WTC11 (cell line): ENCODE data around the gene CRAMP1. TPM values are rescaled to one million over a fixed set of nuclear protein-coding genes. Genes with fewer than 3 reads are reported as not detected.

Experiments used
- ATAC-seq: fragments of 200-7000 bp; cut with Tn5 transposase; 2 replicates; pipeline ENCODE4 v1.10.0; 2021; ENCODE audit warnings: mild to moderate bottlenecking, moderate library complexity
- CTCF ChIA-PET: fragments of 300-600 bp; sonication (Branson Sonifier 250); formaldehyde crosslinking; loops from one replicate; lab custom pipeline; 2021; ENCODE audit warnings: antibody characterized with exemption; lab: Charles Lee
- POLR2A ChIA-PET: fragments of 350-600 bp; sonication (Branson Sonifier 250); formaldehyde crosslinking; loops from one replicate; lab custom pipeline; 2021; ENCODE audit warnings: antibody characterized with exemption; lab: Charles Lee
- DNase-seq: peaks from one replicate; pipeline ENCODE4 v3.0.0; 2021; ENCODE audit warnings: low spot score
- H3K27ac Mint-ChIP-seq: 2 replicates; pipeline ENCODE4 v1.8.0; 2021; ENCODE audit warnings: mixed read lengths
- H3K27me3 Mint-ChIP-seq: 2 replicates; pipeline ENCODE4 v1.8.0; 2021; ENCODE audit warnings: low read depth, mild to moderate bottlenecking, moderate library complexity, mixed read lengths
- H3K36me3 Mint-ChIP-seq: 2 replicates; pipeline ENCODE4 v1.8.0; 2021; ENCODE audit warnings: mixed read lengths
- H3K4me1 Mint-ChIP-seq: 2 replicates; pipeline ENCODE4 v1.8.0; 2022; ENCODE audit warnings: mixed read lengths
- H3K4me3 Mint-ChIP-seq: 2 replicates; pipeline ENCODE4 v1.8.0; 2021; ENCODE audit warnings: mild to moderate bottlenecking, moderate library complexity, mixed read lengths
- H3K9me3 Mint-ChIP-seq: 2 replicates; pipeline ENCODE4 v1.8.0; 2021; ENCODE audit warnings: mixed read lengths
- AR ChIP-seq: fragments of 250-450 bp; sonication (Bioruptor Pico); IDR thresholded peaks from 2 replicates; pipeline ENCODE4 v1.9.0; 2021; ENCODE audit warnings: mild to moderate bottlenecking
- ATF1 ChIP-seq: sonication (generic); formaldehyde crosslinking; IDR thresholded peaks from 2 replicates; pipeline ENCODE4 v1.8.1; 2023; ENCODE audit warnings: mild to moderate bottlenecking, moderate library complexity, missing genetic modification reagents
- CREM ChIP-seq: sonication (generic); formaldehyde crosslinking; IDR thresholded peaks from 2 replicates; pipeline ENCODE4 v1.8.1; 2022; ENCODE audit warnings: mild to moderate bottlenecking, missing genetic modification reagents, moderate library complexity
- ETV6 ChIP-seq: sonication (generic); formaldehyde crosslinking; IDR thresholded peaks from 2 replicates; pipeline ENCODE4 v1.8.1; 2022; ENCODE audit warnings: mild to moderate bottlenecking, missing genetic modification reagents
- GTF2I ChIP-seq: fragments of 250-450 bp; sonication (Bioruptor Pico); conservative IDR thresholded peaks from 2 replicates; pipeline ENCODE4 v1.4.0; 2021; ENCODE audit warnings: mild to moderate bottlenecking
- JAZF1 ChIP-seq: fragments of 250-450 bp; sonication (Bioruptor Pico); IDR thresholded peaks from 2 replicates; pipeline ENCODE4 v1.9.0; 2021; ENCODE audit warnings: moderate library complexity, mild to moderate bottlenecking, inconsistent platforms
- KAT7 ChIP-seq: sonication (generic); formaldehyde crosslinking; IDR thresholded peaks from 2 replicates; pipeline ENCODE4 v1.8.1; 2023; ENCODE audit warnings: missing genetic modification reagents, mild to moderate bottlenecking, borderline replicate concordance
- MYBL2 ChIP-seq: sonication (generic); formaldehyde crosslinking; IDR thresholded peaks from 2 replicates; pipeline ENCODE4 v1.8.1; 2023; ENCODE audit warnings: mild to moderate bottlenecking, moderate library complexity, missing genetic modification reagents
- NFE2L1 ChIP-seq: sonication (generic); formaldehyde crosslinking; IDR thresholded peaks from 2 replicates; pipeline ENCODE4 v1.8.1; 2023; ENCODE audit warnings: missing genetic modification reagents
- NR1H2 ChIP-seq: sonication (generic); formaldehyde crosslinking; IDR thresholded peaks from 2 replicates; pipeline ENCODE4 v1.9.0; 2021; ENCODE audit warnings: mild to moderate bottlenecking, moderate library complexity, missing genetic modification reagents
- SP1 ChIP-seq: sonication (generic); formaldehyde crosslinking; conservative IDR thresholded peaks from 2 replicates; pipeline ENCODE4 v1.8.1; 2022; ENCODE audit warnings: missing genetic modification reagents
- TCF7 ChIP-seq: sonication (generic); formaldehyde crosslinking; IDR thresholded peaks from 2 replicates; pipeline ENCODE4 v1.8.0; 2022; ENCODE audit warnings: mild to moderate bottlenecking, low read depth, missing genetic modification reagents, moderate library complexity
- TP53 ChIP-seq: sonication (generic); formaldehyde crosslinking; IDR thresholded peaks from 2 replicates; pipeline ENCODE4 v1.8.1; 2023; ENCODE audit warnings: mild to moderate bottlenecking, missing genetic modification reagents
- USF2 ChIP-seq: sonication (generic); formaldehyde crosslinking; IDR thresholded peaks from 2 replicates; pipeline ENCODE4 v1.8.1; 2023; ENCODE audit warnings: mild to moderate bottlenecking, missing genetic modification reagents, moderate library complexity
- ZMAT4 ChIP-seq: fragments of 250-450 bp; sonication (Bioruptor Pico); IDR thresholded peaks from 2 replicates; pipeline ENCODE4 v1.9.0; 2021; ENCODE audit warnings: mild to moderate bottlenecking
- ZNF232 ChIP-seq: sonication (generic); formaldehyde crosslinking; IDR thresholded peaks from 2 replicates; pipeline ENCODE4 v1.8.0; 2022; ENCODE audit warnings: mild to moderate bottlenecking, missing genetic modification reagents
- total RNA-seq: library from RNA; stranded (reverse); gene quantifications from 3 replicates; pipeline ENCODE4 v1.2.3, GENCODE V29; 2021
- TF ChIP-seq, protein P1 (sequence below): sonication (generic); formaldehyde crosslinking; IDR thresholded peaks from 2 replicates; pipeline ENCODE4 v1.8.1; 2022; ENCODE audit warnings: low read depth, missing genetic modification reagents, borderline replicate concordance
- TF ChIP-seq, protein P2 (sequence below): sonication (generic); formaldehyde crosslinking; IDR thresholded peaks from 2 replicates; pipeline ENCODE4 v1.8.0; 2022; ENCODE audit warnings: missing genetic modification reagents
- TF ChIP-seq, protein P3 (sequence below): fragments of 250-450 bp; sonication (Bioruptor Pico); IDR thresholded peaks from 2 replicates; pipeline ENCODE4 v1.9.0; 2021; ENCODE audit warnings: moderate library complexity, mild to moderate bottlenecking, inconsistent platforms, borderline replicate concordance

The CRAMP1 gene
- total RNA-seq, 1 experiment from 2014 or later = 27.4 TPM

GRCh38 chr16:1567988-1568387 lies 44.2 kb upstream of the CRAMP1 start:
- no peaks in the 10 kb centered on the region for H3K27me3 Mint-ChIP-seq
- peak overlapping the region; percentile 10; the same call in 1 of the 2 replicates for H3K27ac Mint-ChIP-seq
- CTCF ChIA-PET = no interaction called here
- POLR2A ChIA-PET = interaction anchor here (0.5 kb wide), 1 partner anchor 707 kb away, joined by 3 read pairs; no protein-coding TSS in a partner anchor
- DNase-seq (no peak), ATAC-seq (no peak)
- no peaks in the 10 kb centered on the region for H3K36me3 Mint-ChIP-seq
- H3K4me3 Mint-ChIP-seq = no peak overlapping the region
- H3K9me3 Mint-ChIP-seq = no peaks in the 10 kb centered on the region
- H3K4me1 Mint-ChIP-seq = no peaks in the 10 kb centered on the region
- TF ChIP-seq JAZF1 (CRISPR knock-in tag) (no peak), ATF1 (CRISPR knock-in tag) (no peak)

DNA sequence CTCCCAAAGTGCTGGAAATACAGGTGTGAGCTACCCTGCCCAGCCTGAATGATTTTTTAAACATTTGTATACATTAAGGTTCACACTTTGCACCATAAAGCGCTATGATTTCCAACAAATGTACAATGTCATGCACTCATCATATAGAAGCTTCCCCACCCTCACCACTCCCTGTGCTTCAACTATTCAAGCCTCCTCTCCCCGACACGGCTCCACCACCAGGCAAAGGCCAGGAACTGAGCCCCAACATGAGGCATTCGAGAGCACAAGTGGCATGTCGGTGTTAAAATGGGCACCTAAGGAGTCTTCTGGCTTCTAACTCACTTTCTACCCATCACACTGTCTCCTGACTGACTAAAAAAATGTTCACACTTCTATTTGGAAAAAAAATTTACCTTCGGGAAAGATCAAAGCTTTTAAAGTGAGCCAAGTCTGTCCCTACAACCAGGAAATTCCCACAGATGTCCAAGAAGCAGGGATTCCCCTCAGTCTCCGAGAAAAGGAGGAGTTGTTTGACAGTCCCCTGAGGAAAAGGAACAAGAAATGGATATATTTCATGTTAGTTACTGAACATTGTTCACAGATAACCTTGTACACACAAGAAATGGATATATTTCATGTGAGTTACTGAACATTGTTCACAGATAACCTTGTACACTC lies 41.0 kb upstream of the CRAMP1 start:
- H3K9me3 Mint-ChIP-seq = peaks cover 5% of the 10 kb centered on the region
- TF ChIP-seq ETV6 (CRISPR knock-in tag) (no peak), MYBL2 (CRISPR knock-in tag) (no peak), TCF7 (CRISPR knock-in tag) (no peak), CREM (CRISPR knock-in tag) (no peak), AR (no peak), ZMAT4 (no peak), ZNF232 (no peak)
- TF ChIP-seq, protein P1, sequence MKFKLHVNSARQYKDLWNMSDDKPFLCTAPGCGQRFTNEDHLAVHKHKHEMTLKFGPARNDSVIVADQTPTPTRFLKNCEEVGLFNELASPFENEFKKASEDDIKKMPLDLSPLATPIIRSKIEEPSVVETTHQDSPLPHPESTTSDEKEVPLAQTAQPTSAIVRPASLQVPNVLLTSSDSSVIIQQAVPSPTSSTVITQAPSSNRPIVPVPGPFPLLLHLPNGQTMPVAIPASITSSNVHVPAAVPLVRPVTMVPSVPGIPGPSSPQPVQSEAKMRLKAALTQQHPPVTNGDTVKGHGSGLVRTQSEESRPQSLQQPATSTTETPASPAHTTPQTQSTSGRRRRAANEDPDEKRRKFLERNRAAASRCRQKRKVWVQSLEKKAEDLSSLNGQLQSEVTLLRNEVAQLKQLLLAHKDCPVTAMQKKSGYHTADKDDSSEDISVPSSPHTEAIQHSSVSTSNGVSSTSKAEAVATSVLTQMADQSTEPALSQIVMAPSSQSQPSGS = no peak
- TF ChIP-seq, protein P2, sequence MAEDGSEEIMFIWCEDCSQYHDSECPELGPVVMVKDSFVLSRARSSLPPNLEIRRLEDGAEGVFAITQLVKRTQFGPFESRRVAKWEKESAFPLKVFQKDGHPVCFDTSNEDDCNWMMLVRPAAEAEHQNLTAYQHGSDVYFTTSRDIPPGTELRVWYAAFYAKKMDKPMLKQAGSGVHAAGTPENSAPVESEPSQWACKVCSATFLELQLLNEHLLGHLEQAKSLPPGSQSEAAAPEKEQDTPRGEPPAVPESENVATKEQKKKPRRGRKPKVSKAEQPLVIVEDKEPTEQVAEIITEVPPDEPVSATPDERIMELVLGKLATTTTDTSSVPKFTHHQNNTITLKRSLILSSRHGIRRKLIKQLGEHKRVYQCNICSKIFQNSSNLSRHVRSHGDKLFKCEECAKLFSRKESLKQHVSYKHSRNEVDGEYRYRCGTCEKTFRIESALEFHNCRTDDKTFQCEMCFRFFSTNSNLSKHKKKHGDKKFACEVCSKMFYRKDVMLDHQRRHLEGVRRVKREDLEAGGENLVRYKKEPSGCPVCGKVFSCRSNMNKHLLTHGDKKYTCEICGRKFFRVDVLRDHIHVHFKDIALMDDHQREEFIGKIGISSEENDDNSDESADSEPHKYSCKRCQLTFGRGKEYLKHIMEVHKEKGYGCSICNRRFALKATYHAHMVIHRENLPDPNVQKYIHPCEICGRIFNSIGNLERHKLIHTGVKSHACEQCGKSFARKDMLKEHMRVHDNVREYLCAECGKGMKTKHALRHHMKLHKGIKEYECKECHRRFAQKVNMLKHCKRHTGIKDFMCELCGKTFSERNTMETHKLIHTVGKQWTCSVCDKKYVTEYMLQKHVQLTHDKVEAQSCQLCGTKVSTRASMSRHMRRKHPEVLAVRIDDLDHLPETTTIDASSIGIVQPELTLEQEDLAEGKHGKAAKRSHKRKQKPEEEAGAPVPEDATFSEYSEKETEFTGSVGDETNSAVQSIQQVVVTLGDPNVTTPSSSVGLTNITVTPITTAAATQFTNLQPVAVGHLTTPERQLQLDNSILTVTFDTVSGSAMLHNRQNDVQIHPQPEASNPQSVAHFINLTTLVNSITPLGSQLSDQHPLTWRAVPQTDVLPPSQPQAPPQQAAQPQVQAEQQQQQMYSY = no peak
- no peak overlapping the region for H3K27ac Mint-ChIP-seq
- peaks cover 4% of the 10 kb centered on the region for H3K36me3 Mint-ChIP-seq
- H3K27me3 Mint-ChIP-seq = no peaks in the 10 kb centered on the region
- H3K4me3 Mint-ChIP-seq = no peak overlapping the region
- POLR2A ChIA-PET = no interaction called here
- CTCF ChIA-PET = no interaction called here
- ATAC-seq = no peak
- H3K4me1 Mint-ChIP-seq = no peaks in the 10 kb centered on the region
- no peak for DNase-seq

DNA sequence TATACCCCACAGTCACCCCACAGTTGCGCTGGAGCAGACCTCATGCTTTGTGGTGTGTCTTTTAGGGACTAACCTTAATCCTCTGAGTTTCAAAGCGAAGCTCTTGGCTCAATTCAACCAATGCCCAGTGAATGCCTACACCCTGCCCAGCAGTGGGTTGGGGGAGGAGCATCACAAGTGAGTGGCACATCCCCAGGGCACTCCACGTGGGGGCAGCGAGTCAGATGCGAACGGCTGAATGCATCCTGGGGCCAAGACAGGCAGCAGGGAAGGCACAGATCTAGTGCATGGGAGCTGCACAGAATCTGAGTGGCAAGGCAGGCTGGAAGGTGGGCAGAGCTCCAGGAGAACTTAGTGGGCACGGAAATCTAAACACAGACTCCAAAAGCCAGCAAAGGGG lies 39.5 kb upstream of the CRAMP1 start:
- no peaks in the 10 kb centered on the region for H3K4me1 Mint-ChIP-seq
- H3K9me3 Mint-ChIP-seq = peaks cover 5% of the 10 kb centered on the region
- H3K36me3 Mint-ChIP-seq = peaks cover 14% of the 10 kb centered on the region
- CTCF ChIA-PET = interaction anchor here (0.7 to 1.5 kb wide), 4 partner anchors 82 to 191 kb away, joined by 3 to 4 read pairs (median 4); partner anchors contain the start of gene MAPK8IP3
- no peaks in the 10 kb centered on the region for H3K27me3 Mint-ChIP-seq
- POLR2A ChIA-PET = no interaction called here
- ATAC-seq (no peak), DNase-seq (no peak)
- no peak overlapping the region for H3K27ac Mint-ChIP-seq
- TF ChIP-seq GTF2I (CRISPR knock-in tag) = no peak
- TF ChIP-seq, protein P3, sequence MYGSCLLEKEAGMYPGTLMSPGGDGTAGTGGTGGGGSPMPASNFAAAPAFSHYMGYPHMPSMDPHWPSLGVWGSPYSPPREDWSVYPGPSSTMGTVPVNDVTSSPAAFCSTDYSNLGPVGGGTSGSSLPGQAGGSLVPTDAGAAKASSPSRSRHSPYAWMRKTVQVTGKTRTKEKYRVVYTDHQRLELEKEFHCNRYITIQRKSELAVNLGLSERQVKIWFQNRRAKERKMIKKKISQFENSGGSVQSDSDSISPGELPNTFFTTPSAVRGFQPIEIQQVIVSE (CRISPR knock-in tag) = no peak
- TF ChIP-seq KAT7 (CRISPR knock-in tag) = no peak
- TF ChIP-seq SP1 = no peak
- no peak for TF ChIP-seq TP53
- no peak for TF ChIP-seq NR1H2 (CRISPR knock-in tag)
- TF ChIP-seq NFE2L1 (CRISPR knock-in tag) = no peak
- TF ChIP-seq ZNF232 = no peak
- no peak for TF ChIP-seq USF2
- H3K4me3 Mint-ChIP-seq = no peak overlapping the region
